HG03457 (cell line): ENCODE measurements around the gene AKIRIN1.
"Not testable (repeated sequence)": the region's sequence is repeated elsewhere in the genome, so short reads cannot be mapped to it uniquely, and the experiment has no call there.

Experiments
- ATAC-seq: cut with Tn5 transposase; IDR thresholded peaks from one replicate; pipeline ENCODE4 v1.9.1; 2021; ENCODE audit warnings: moderate number of reproducible peaks; ENCODE audit not compliant: unreplicated experiment

Gene AKIRIN1, protein sequence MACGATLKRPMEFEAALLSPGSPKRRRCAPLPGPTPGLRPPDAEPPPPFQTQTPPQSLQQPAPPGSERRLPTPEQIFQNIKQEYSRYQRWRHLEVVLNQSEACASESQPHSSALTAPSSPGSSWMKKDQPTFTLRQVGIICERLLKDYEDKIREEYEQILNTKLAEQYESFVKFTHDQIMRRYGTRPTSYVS

DNA sequence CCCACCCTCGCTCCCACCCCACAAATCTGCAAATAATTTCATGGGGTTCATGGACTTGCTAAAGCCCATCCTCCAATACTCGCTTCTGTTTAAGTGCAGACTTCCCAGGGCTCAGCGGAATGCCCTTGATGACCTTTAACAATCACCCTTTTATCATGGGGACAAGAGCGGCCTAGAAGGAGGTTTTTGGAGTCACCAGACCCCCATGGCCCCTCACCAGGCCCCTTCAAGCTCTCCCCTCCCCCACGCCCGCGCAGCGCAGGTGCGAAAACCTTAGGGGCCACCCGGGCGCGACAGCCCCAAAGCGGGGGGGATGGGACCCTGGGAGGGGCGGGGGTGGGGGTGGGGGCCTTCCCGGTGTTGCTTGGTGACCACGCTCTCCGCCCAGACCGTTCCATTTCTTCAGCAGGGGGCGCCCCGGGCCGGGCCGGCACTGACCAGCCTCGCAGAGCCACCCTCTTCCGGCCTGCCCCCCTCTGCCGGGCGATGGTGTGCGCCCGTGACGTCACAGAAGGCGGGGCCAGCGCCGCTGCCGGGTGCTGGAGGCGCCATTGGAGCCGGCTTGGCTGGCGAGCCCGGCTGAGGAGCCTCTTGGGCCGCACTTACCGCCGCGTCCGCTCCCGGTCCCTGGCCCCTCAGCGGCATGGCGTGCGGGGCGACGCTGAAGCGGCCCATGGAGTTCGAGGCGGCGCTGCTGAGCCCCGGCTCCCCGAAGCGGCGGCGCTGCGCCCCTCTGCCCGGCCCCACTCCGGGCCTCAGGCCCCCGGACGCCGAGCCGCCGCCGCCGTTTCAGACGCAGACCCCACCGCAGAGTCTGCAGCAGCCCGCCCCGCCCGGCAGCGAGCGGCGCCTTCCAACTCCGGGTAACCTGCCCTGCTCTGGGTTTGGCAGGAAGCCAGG, at the start of gene AKIRIN1:
TSS of gene AKIRIN1 (plus strand) at position 539 of the 900 bp plus-strand sequence. CDS start at position 644, 105 bp downstream.
- peak; percentile 87 for ATAC-seq

DNA sequence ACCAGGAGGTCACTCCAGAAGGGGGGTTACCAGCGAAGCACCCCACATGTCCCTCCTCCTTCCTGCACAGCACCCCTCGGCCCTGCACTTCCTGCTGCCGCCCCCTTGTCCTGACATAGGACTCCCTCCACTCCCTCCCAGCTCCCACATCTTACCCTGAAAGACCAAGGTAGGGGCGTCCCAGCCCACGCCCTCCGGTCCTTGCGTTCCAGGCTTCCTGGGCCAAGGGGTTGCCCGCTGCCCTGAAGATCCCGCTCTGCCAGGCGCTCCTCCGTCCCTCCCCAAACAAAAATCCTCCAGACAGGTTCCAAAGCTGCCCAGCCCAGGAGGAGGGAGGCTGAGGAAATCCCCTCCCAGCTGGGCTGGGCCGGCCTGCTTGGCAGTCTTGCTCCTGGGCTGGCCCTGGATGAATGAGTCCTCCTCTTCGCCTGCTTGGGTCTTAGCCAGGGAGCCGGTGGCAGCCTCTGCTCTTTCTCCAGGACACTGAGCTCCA, 49.5 kb upstream of the AKIRIN1 start, which contains the start of gene RHBDL2:
TSS of gene RHBDL2 (minus strand) at position 304 of the 493 bp plus-strand sequence. CDS start 22,618 bp downstream, outside the sequence.
- no peak for ATAC-seq

DNA sequence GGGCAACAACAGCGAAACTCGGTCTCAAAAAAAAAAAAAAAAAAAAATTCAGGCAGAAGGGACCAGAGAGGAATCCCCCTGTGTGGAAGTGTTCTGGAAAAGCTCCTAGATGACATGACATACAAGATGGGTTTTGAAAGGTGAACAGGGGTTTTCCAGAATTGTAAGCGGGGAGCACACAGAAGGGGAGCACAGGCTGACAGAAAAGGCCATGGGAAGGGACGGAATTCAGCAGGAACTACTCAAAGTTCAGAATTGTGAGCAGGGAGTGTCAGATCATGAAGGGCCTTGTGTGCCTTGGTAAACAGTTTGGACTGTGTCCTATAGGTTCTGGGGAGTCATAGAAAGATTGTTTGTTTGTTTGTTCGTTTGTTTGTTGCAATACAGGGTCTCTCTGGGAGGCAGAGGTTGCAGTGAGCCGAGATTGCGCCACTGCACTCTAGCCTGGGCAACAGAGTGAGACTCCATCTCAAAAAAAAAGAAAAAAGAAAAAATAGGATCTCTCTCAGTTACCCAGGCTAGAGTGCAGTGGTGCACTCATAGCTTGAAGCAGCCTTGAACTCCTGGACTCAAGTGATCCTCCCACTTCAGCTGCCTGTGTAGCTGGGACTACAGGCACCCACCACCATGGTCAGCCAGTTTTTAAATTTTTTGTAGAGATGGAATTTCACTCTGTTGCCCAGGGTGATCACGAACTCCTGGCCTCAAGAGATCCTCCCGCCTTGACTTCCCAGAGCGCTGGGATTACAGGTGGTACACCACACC, 48.2 kb upstream of the AKIRIN1 start:
- ATAC-seq = no peak

DNA sequence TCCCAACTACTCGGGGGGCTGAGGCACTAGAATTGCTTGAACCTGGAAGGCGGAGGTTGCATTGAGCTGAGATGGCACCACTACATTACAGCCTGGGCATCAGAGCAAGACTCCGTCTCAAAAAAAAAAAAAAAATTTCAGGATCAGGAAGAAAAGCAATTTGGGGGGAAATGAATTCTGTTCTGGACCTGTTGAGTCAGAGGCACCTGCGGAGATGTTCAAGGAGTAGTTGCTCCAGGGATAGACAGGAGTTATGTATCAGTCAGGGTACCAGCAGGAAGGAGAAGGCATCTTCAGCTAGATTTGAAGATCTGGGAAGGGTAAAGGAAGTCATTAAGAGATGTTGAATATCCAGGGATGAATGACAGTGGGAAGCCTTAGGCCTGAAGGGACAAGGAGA, 46.5 kb upstream of the AKIRIN1 start:
- no peak for ATAC-seq

DNA sequence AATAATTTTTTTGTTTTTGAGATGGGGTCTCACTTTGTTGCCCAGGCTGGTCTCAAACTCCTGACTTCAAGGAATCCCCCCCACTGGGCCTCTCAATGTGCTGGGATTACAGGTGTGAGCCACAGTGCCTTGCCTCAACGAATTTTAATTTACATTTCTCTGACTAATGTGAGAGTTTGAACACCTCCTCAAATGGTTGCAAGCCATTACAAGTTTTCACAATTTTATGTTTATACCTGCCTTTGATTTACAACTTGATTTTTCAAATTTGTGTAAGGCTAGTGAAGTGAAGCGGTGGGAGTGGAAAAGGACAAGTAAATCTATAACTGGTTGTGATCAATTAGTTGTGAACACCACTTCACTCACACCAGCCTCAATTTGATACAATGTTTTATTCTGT, 40.5 kb upstream of the AKIRIN1 start:
- no peak for ATAC-seq

DNA sequence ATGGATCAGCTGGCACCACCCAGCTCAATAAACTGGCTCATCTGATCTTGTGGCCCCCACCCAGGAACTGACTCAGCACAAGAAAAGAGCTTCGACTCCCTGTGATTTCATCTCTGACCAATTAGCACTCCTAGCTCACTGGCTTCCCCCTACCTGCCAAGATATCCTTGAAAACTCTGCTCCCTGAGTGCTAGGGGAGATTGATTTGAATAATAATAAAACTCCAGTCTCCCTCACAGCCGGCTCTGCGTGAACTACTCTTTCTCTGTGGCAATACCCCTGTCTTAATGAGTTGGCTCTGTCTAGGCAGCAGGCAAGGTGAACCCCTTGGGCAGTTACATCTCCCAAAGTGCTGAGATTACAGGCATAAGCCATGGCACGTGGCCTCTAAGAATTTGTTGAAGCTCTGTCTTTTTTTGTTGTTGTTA, 37.6 kb upstream of the AKIRIN1 start:
- no peak for ATAC-seq

DNA sequence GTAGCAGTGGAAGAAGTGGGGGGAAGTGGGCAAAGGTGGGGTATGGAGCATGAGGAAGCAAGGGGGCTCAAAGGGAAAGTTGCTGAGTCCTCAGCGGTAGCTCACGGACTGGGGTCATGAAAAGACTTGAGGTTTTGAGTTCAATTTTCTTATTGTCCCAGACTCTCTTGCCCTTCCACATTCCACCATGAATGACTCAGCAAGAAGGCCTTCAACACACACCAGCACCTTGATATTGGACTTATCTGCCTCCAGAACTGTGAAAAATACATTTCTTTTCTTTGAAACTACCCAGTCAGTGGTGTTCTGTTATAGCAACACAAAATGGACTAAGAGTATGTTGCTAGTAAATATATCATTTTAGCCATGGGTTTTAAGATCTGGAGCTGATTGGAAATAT, 32.1 kb upstream of the AKIRIN1 start:
- no peak for ATAC-seq

DNA sequence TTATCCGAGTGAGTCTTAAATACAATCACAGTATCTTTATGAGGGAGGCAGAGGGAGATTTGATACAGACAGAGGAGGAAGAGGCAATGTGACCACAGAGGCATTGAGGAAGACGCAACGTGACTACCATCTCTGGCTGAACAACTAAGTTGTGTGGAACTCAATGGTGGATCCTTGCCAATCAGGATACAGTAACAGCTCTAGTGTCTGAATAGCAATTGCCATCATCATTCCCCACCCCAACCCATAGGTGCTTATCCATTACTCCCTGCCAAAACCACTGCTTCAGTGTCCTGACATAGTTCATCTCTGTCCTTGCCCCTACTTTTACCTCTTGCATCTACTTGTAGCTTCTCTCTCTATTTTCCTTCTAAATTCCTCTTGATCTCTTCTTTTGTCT, 29.0 kb upstream of the AKIRIN1 start:
- no peak for ATAC-seq

DNA sequence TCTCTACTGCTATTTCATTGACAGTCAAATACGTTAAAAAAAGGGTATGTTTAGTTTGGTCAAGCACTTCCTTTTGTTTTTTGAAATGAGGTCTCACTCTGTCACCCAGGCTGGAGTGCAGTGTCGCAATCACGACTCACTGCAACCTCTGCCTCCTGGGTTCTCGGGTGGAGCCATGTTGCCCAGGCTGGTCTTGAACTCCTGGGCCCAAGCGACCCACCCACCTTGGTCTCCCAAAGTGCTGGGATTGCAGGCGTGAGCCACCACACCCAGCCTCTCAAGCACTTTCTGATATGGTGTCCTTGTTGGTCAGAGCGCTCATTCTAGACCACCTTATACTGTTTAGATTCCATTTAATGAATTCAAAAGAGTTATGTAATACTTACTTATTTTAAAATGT, 28.5 kb upstream of the AKIRIN1 start:
- no peak for ATAC-seq

DNA sequence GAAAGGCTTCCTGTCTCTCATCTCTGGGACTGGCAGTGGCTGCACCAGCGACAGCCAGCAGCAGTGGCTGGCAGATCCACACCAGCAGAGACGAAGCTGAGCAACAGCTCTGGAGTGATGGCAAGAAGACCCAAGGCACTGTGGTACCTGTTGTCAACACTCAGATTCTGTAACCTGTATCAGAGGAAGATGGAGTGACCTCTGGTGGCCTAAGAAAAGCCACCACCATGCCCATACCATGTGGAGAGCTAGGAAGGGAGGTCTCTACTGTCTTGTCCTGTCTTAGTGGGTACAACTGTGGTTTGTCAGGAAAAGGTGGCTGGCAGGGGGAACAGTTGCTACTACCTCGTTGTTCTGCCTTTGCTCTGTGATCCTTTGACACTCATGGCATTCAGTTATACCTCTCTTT, 26.9 kb upstream of the AKIRIN1 start:
- ATAC-seq = no peak

DNA sequence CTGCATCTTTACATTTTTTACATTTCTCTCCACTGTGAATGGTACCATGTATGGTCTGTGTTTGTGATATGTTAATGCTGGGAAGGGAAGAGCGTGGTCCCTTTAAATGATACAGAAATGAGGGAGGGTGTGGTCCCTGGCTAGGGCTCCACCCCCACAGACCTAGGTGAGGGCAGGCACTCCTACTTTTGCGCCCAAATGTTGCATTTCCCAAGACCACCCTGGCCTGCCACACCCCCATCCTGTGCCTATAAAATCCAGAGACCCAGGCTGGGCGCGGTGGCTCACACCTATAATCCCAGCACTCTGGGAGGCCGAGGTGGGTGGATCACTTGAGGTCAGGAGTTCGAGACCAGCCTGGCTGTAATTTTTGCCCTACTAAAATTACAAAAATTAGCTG, 17.9 kb upstream of the AKIRIN1 start:
- not testable (repeated sequence) for ATAC-seq

DNA sequence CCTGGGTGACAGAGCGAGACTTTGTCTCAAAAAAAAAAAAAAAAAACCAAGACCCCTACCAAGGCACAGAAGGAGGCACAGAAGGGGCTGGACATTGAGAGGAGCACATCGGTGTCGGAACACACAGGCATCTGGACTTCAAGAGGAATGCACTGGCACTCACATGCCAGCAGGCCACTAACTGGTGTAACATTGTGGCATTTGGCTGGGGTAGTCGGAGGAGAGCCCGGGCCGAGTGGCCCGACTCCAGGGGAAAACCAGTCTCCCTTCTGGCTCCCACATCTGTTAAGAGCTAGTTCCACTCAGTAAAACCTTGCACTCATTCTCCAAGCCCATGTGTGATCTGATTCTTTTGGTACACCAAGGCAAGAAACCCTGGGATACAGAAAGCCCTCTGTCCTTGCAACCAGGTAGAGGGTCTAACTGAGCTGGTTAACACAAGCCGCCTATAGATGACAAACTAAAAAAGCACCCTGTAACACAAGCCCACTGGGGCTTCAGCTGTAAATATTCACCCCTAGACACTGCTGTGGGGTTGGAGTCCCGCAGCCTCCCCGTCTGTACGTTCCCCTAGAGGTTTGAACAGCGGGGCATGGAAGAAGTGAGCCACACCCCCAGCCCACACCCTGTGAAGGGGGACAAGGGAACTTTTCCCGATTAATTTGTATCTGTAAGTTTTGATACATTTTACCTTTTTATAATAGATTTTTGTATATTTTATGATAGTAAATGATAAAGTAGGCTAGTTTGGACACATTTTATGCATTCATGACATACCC, 17.2 kb upstream of the AKIRIN1 start:
- ATAC-seq = no peak

DNA sequence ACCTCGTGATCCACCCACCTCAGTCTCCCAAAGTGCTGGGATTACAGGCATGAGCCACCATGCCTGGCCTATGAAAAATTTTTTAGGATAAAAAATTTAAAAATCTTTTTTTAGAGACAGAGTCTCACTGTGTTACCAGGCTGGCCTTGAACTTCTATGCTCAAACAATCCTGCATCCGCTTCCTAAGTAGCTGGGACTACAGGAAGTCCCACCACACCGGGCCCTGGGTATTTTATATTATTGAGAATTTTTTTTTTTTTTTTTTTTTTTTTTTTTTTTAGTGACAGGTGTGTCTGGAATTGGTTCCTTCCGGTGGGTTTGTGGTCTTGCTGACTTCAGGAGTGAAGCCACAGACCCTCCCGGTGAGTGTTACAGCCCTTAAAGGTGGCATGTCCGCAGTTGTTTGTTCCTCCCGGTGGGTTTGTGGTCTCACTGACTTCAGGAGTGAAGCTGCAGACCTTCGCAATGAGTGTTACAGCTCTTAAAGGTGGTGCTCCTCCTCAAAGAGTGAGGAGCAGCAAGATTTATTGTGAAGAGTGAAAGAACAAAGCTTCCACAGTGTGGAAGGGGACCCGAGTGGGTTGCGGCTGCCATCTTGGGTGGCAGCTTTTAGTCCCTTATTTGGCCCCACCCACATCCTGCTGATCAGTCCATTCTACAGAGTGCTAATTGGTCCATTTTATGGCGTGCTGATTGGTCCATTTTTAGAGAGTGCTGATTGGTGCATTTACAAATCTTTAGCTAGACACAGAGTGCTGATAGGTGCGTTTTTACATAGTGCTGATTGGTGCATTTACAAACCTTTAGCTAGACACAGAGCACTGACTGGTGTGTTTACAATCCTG, 13.5 kb upstream of the AKIRIN1 start:
- not testable (repeated sequence) for ATAC-seq

DNA sequence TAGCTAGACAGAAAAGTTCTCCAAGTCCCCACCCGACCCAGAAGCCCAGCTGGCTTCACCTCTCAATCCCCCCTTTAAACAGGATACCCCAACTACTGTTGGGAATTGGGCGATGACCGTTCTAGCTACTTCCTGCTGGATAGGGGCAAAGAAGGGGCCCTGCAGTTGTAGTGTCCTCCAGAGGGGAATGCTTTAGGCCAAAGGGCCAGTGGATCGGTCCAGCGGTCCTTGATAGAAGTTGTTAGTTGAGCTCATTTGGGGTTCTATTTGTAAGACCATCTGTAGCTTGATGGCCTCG, 12.9 kb upstream of the AKIRIN1 start:
- ATAC-seq = not testable (repeated sequence)

DNA sequence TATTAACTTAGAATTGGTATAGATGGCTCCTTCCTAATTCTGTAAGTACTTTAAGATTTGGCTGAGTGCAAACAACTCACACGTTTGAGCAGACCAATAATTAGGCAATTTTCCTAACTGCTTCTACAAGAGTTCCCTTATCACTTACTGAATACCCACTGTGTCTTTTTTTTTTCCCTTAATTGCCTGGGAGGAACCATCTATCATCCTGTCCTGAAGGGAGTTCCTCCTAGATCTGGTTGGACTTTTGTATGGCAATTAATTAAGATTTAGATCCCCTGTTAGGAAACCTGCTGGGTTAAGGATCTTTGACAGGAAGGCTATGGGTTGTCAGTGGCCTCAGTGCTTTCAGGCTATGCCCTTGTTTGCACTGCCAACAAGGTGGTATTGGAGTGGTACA, 11.7 kb upstream of the AKIRIN1 start:
- not testable (repeated sequence) for ATAC-seq

DNA sequence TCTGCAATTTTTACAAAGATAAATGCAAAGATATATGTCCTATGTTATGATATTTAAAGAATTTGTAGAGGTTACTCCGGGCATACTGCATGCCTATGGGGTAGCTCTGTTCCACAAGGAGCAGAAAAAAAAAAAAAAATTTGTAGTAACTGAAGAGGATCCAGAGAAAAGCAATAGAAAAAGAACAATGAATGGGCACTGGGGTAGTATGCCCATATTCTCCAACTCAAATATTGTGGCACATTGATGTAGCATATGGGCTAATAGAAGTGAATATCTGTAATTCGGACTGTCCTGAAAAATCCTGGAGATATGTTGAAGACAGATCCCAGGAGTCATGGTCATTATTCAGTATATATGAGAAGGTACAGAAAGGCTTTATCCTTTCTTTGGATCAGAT, 1.1 kb upstream of the AKIRIN1 start:
- no peak for ATAC-seq

DNA sequence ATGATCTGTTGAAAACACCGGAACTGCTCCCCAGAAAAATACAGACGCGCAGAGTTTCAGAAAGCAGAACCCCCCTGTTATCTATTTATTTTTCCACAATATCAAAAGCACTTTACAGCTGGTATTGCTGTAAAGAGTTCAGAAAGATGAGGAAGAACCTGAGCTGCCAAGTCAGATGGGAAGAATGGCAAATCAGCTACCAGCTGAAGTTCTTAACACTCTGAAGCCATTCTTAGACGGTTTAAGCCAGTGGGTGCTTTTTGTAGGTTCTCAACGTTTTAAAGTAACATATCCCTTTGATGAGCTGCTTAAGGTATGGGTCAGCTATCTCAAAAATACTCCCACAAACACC, 714 bp upstream of the AKIRIN1 start:
- ATAC-seq = no peak

DNA sequence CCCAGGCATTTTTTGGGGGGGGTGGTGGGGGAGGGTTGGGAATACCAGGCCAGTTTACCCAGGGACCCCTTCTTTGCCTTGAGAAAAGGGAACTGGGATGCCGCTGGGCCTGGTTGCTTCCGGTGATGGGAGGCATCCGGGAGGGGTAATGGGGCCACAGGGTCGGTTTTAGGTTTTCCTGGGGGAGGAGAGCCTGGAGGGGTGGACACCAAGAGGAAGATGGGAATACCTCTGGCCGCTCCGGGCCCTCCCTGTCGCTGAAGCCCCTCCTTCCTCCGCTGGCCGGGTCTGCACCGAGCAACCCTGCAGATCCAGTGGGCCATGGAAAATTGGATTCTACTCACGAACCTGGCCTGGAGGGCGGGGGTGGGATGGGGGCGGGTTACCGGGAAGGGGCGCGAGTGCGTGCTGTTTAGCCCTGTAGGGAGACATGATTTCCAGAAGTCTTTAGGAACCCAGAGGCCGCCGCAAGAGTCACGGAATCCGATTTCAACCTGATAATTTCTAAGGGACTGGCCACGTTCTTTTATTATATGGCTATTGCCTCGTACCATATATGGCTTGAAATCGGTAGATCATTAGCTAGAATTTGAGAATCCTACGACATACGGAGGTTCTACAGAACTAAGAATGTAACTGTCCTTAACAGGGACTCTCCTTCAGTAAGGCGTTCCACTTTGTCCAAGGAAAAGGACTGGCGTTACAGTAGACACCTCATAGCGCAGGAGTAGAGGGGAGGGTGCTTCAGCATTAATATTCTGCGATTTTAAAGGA, 749 bp downstream of the AKIRIN1 start:
- no peak for ATAC-seq
